H1 (cell line): ENCODE data around the gene WNT9A. TPM values are rescaled to one million over a fixed set of nuclear protein-coding genes. Genes with fewer than 3 reads are reported as not detected.

Experiments
- polyA plus RNA-seq, 7 experiments: library from polyadenylated mRNA; depleted of rRNA in 3 of 7; stranded (reverse) in 5 of 7; unstranded in 2 of 7; fragments of >200 nt in 5 of 7; fragments of 200-250 nt in 2 of 7; gene quantifications; 1 replicate in 5 of 7; 2 replicates in 1 of 7; 4 replicates in 1 of 7; pipeline versions ENCODE4 v1.2.1 to v1.2.3, GENCODE V29; 2011 to 2013; ENCODE audit warnings: missing spikeins in 2 of 7, mixed read lengths in 2 of 7
- total RNA-seq: library from RNA; stranded (reverse); fragmentation: NEBNext Ultra II Directional; extraction: Animal tissue kit (Norgen Biotek cat#: 25700); gene quantifications from 2 replicates; pipeline ENCODE4 v1.2.1, GENCODE V29; 2021
- TF ChIP-seq, protein P1 (sequence below): fragments of 300-600 bp; sonication (generic); IDR thresholded peaks from 2 replicates; pipeline ENCODE4 v1.7.1; 2012; ENCODE audit warnings: low read length, moderate library complexity, mild to moderate bottlenecking, inconsistent platforms; ENCODE audit not compliant: insufficient replicate concordance

WNT9A gene
- total and polyA plus RNA-seq, 2 of the 8 experiments (the other 6 are each of a cell fraction or from before 2014, with no cell fraction given), result 1.1 to 1.5 TPM

DNA sequence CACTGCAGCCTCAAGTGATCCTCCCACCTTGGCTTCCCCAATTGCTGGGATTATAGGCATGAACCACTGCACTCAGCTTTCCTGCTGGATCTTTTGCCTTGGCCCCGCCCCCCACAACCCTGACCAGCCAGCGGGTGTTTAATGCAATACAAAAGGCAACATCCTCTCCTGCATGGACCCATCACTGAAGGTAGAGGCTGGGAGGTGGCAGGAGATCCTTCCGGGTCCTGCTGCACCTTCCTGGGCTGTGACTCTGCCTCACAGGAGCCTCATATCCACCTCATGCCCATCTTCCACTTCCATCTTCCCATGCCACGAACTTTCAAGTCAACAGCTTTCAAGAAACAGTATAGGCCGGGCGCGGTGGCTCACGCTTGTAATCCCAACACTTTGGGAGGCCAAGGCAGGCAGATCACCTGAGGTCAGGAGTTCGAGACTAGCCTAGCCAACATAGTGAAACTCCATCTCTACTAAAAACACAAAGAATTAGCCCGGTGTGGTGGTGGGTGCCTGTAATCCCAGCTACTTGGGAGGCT is 11.7 kb upstream of the WNT9A start (continued):
- TF ChIP-seq, protein P1, sequence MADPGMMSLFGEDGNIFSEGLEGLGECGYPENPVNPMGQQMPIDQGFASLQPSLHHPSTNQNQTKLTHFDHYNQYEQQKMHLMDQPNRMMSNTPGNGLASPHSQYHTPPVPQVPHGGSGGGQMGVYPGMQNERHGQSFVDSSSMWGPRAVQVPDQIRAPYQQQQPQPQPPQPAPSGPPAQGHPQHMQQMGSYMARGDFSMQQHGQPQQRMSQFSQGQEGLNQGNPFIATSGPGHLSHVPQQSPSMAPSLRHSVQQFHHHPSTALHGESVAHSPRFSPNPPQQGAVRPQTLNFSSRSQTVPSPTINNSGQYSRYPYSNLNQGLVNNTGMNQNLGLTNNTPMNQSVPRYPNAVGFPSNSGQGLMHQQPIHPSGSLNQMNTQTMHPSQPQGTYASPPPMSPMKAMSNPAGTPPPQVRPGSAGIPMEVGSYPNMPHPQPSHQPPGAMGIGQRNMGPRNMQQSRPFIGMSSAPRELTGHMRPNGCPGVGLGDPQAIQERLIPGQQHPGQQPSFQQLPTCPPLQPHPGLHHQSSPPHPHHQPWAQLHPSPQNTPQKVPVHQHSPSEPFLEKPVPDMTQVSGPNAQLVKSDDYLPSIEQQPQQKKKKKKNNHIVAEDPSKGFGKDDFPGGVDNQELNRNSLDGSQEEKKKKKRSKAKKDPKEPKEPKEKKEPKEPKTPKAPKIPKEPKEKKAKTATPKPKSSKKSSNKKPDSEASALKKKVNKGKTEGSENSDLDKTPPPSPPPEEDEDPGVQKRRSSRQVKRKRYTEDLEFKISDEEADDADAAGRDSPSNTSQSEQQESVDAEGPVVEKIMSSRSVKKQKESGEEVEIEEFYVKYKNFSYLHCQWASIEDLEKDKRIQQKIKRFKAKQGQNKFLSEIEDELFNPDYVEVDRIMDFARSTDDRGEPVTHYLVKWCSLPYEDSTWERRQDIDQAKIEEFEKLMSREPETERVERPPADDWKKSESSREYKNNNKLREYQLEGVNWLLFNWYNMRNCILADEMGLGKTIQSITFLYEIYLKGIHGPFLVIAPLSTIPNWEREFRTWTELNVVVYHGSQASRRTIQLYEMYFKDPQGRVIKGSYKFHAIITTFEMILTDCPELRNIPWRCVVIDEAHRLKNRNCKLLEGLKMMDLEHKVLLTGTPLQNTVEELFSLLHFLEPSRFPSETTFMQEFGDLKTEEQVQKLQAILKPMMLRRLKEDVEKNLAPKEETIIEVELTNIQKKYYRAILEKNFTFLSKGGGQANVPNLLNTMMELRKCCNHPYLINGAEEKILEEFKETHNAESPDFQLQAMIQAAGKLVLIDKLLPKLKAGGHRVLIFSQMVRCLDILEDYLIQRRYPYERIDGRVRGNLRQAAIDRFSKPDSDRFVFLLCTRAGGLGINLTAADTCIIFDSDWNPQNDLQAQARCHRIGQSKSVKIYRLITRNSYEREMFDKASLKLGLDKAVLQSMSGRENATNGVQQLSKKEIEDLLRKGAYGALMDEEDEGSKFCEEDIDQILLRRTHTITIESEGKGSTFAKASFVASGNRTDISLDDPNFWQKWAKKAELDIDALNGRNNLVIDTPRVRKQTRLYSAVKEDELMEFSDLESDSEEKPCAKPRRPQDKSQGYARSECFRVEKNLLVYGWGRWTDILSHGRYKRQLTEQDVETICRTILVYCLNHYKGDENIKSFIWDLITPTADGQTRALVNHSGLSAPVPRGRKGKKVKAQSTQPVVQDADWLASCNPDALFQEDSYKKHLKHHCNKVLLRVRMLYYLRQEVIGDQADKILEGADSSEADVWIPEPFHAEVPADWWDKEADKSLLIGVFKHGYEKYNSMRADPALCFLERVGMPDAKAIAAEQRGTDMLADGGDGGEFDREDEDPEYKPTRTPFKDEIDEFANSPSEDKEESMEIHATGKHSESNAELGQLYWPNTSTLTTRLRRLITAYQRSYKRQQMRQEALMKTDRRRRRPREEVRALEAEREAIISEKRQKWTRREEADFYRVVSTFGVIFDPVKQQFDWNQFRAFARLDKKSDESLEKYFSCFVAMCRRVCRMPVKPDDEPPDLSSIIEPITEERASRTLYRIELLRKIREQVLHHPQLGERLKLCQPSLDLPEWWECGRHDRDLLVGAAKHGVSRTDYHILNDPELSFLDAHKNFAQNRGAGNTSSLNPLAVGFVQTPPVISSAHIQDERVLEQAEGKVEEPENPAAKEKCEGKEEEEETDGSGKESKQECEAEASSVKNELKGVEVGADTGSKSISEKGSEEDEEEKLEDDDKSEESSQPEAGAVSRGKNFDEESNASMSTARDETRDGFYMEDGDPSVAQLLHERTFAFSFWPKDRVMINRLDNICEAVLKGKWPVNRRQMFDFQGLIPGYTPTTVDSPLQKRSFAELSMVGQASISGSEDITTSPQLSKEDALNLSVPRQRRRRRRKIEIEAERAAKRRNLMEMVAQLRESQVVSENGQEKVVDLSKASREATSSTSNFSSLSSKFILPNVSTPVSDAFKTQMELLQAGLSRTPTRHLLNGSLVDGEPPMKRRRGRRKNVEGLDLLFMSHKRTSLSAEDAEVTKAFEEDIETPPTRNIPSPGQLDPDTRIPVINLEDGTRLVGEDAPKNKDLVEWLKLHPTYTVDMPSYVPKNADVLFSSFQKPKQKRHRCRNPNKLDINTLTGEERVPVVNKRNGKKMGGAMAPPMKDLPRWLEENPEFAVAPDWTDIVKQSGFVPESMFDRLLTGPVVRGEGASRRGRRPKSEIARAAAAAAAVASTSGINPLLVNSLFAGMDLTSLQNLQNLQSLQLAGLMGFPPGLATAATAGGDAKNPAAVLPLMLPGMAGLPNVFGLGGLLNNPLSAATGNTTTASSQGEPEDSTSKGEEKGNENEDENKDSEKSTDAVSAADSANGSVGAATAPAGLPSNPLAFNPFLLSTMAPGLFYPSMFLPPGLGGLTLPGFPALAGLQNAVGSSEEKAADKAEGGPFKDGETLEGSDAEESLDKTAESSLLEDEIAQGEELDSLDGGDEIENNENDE, result no peak
- TF ChIP-seq, all 59 proteins: peak for 0
